Suprapubic skin (tissue), 4 donors: Measurements from ENCODE around the gene LGALS7. TPM values are rescaled to one million over a fixed set of nuclear protein-coding genes. Genes with fewer than 3 reads are reported as not detected.
"Not testable (repeated sequence)": the region's sequence is repeated elsewhere in the genome, so short reads cannot be mapped to it uniquely, and the experiment has no call there.

ENCODE experiments used
- DNase-seq, 2 donors: peaks; one replicate each; pipeline ENCODE4 v3.0.0-alpha.2; 2019; ENCODE audit warnings: low spot score in 2 of 2
- H3K27ac ChIP-seq: fragments of 200-600 bp; sonication (generic); one replicate; pipeline ENCODE4 v1.5.1; 2019
- H3K27me3 ChIP-seq: fragments of 200-600 bp; sonication (generic); one replicate; pipeline ENCODE4 v1.5.1; 2019
- H3K36me3 ChIP-seq: fragments of 200-600 bp; sonication (generic); one replicate; pipeline ENCODE4 v1.5.1; 2019
- H3K4me1 ChIP-seq: fragments of 200-600 bp; sonication (generic); one replicate; pipeline ENCODE4 v1.5.1; 2019
- H3K4me3 ChIP-seq: fragments of 200-600 bp; sonication (generic); one replicate; pipeline ENCODE4 v1.5.1; 2019; ENCODE audit warnings: mild to moderate bottlenecking
- H3K9me3 ChIP-seq: fragments of 200-600 bp; sonication (generic); one replicate; pipeline ENCODE4 v1.5.1; 2019
- CTCF ChIP-seq, 2 donors: fragments of 200-600 bp in 1 of 2; fragments of 450-650 bp in 1 of 2; sonication (generic) in 1 of 2; IDR thresholded peaks; one replicate each; pipeline ENCODE4 v1.5.1; 2016 to 2019; ENCODE audit warnings: antibody characterized with exemption in 2 of 2, mild to moderate bottlenecking in 1 of 2, moderate library complexity in 1 of 2
- EP300 ChIP-seq: sonication (generic); formaldehyde crosslinking; IDR thresholded peaks from one replicate; pipeline ENCODE4 v1.6.1; 2017; ENCODE audit warnings: antibody characterized with exemption
- POLR2A ChIP-seq, 2 donors: fragments of 450-650 bp; IDR thresholded peaks; one replicate each; pipeline ENCODE4 v1.6.1; 2017; ENCODE audit warnings: antibody characterized with exemption in 2 of 2, mild to moderate bottlenecking in 2 of 2, moderate library complexity in 2 of 2
- POLR2AphosphoS5 ChIP-seq, 3 donors: sonication (generic); formaldehyde crosslinking; IDR thresholded peaks; one replicate each; pipeline ENCODE4 v1.6.1; 2017; ENCODE audit warnings: antibody characterized with exemption in 3 of 3
- WGBS: methylation state at CpG from one replicate; pipeline ENCODE4 v1.1.5; 2018; 5-methylcytosine and 5-hydroxymethylcytosine counted together
- total RNA-seq, 4 donors: library from RNA; depleted of rRNA; stranded (reverse); fragments of >200 nt; gene quantifications; one replicate each; pipeline ENCODE4 v1.1.0, GENCODE V29; 2016

The LGALS7 gene
- total RNA-seq, 4 donors from 2014 or later, result 51.3 to 1,491 (median 446) TPM

- TF ChIP-seq EP300 (no peak), POLR2AphosphoS5 (IDR thresholded peaks at IDR 0.05) (no peak), CTCF (IDR thresholded peaks at IDR 0.05) (no peak), POLR2A (IDR thresholded peaks at IDR 0.05) (no peak)
- Histone ChIP-seq H3K9me3 (no peaks in the 10 kb centered on the region), H3K27me3 (no peaks in the 10 kb centered on the region), H3K4me1 (peaks cover 11% of the 10 kb centered on the region), H3K36me3 (no peaks in the 10 kb centered on the region), H3K4me3 (no peak overlapping the region), H3K27ac (no peak overlapping the region)
- DNase-seq, result no peak
- WGBS, result 99% methylated on average over 2 of the region's 2 CpGs
Observed at GRCh38 chr19:38765214-38765613, 8.1 kb downstream of the LGALS7 start.

GRCh38 chr19:38763795-38764220 lies 9.5 kb downstream of the LGALS7 start:
- H3K4me3 ChIP-seq, result no peak overlapping the region
- no peak for DNase-seq
- H3K36me3 ChIP-seq, result no peaks in the 10 kb centered on the region
- H3K27ac ChIP-seq, result no peak overlapping the region
- TF ChIP-seq CTCF (IDR thresholded peaks at IDR 0.05), result no peak
- no peak for TF ChIP-seq POLR2A (IDR thresholded peaks at IDR 0.05)
- TF ChIP-seq POLR2AphosphoS5 (IDR thresholded peaks at IDR 0.05), result no peak
- TF ChIP-seq EP300, result no peak
- WGBS, result 92% methylated on average over 3 of the region's 3 CpGs
- no peaks in the 10 kb centered on the region for H3K9me3 ChIP-seq
- no peaks in the 10 kb centered on the region for H3K4me1 ChIP-seq
- no peaks in the 10 kb centered on the region for H3K27me3 ChIP-seq

GRCh38 chr19:38761884-38762389 lies 11.4 kb downstream of the LGALS7 start:
- not testable (repeated sequence) for H3K4me3 ChIP-seq, H3K9me3 ChIP-seq, DNase-seq, H3K27me3 ChIP-seq, H3K36me3 ChIP-seq, H3K27ac ChIP-seq, H3K4me1 ChIP-seq
- 94% methylated on average over 9 of the region's 9 CpGs for WGBS

- H3K4me3 ChIP-seq, H3K4me1 ChIP-seq, H3K27ac ChIP-seq, H3K9me3 ChIP-seq, DNase-seq, H3K36me3 ChIP-seq, H3K27me3 ChIP-seq: not testable (repeated sequence)
- 82% methylated on average over 6 of the region's 6 CpGs for WGBS
Observed at GRCh38 chr19:38760805-38761517, 12.4 kb downstream of the LGALS7 start.

GRCh38 chr19:38759590-38760003 lies 13.7 kb downstream of the LGALS7 start:
- WGBS, result 73% methylated on average over 10 of the region's 10 CpGs
- TF ChIP-seq EP300 (no peak), CTCF (IDR thresholded peaks at IDR 0.05) (no peak), POLR2A (IDR thresholded peaks at IDR 0.05) (no peak), POLR2AphosphoS5 (IDR thresholded peaks at IDR 0.05) (no peak)
- Histone ChIP-seq H3K27ac (no peak overlapping the region), H3K9me3 (no peaks in the 10 kb centered on the region), H3K27me3 (no peaks in the 10 kb centered on the region), H3K36me3 (no peaks in the 10 kb centered on the region), H3K4me1 (no peaks in the 10 kb centered on the region), H3K4me3 (no peak overlapping the region)
- no peak for DNase-seq

GRCh38 chr19:38754196-38754595 lies 19.1 kb downstream of the LGALS7 start:
- DNase-seq, H3K27me3 ChIP-seq, H3K9me3 ChIP-seq, H3K27ac ChIP-seq, H3K4me1 ChIP-seq, H3K4me3 ChIP-seq, H3K36me3 ChIP-seq: not testable (repeated sequence)
- WGBS, result 60% methylated on average over 1 of the region's 2 CpGs

- H3K36me3 ChIP-seq, H3K9me3 ChIP-seq, H3K4me3 ChIP-seq, H3K4me1 ChIP-seq, H3K27me3 ChIP-seq, DNase-seq, H3K27ac ChIP-seq: not testable (repeated sequence)
- WGBS, result 78% methylated on average over 3 of the region's 3 CpGs
Observed at GRCh38 chr19:38753783-38754182, 19.5 kb downstream of the LGALS7 start.
